ENCODE data around the gene OR4N5. TPM values are rescaled to one million over a fixed set of nuclear protein-coding genes. Genes with fewer than 3 reads are reported as not detected.

OR4N5 gene
- total RNA-seq, 1 experiment from 2014 or later, result not detected

DNA sequence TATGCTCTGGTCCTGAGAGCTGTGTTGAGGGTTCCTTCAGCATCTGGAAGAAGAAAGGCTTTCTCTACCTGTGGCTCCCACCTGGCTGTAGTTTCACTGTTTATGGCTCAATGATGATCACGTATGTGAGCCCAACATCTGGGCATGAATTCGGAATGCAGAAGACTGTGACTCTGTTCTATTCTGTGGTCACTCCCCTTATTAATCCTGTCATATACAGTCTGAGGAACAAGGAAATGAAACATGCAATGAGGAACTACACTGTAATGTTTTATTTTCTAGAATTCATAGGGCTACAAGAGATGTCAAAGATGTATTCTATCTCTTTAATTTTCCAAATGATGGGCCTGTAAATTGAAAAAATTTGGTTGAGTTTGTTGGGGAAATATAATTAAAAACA, 41.3 kb downstream of the OR4N5 start:
- H3K36me3 Mint-ChIP-seq (ENCODE audit: insufficient read depth, unreplicated experiment), result no peaks in the 10 kb centered on the region
- ChIA-PET POLR2A (no interaction called here), CTCF (no interaction called here)
- no peak for TF ChIP-seq CTCF (IDR thresholded peaks at IDR 0.05; ENCODE audit: insufficient read depth in 1 of 2, low read depth in 1 of 2, low read length in 1 of 2, severe bottlenecking in 1 of 2, unreplicated experiment in 1 of 2)
- Histone ChIP-seq H3K27me3 (replicated peaks; ENCODE audit: control insufficient read depth, insufficient read depth, low read length) (no peaks in the 10 kb centered on the region), H3K4me3 (ENCODE audit: low read depth, low read length) (no peak overlapping the region), H3K4me1 (peaks cover 10% of the 10 kb centered on the region), H3K9me3 (no peaks in the 10 kb centered on the region), H3K36me3 (ENCODE audit: control insufficient read depth, insufficient read depth, low read length) (no peaks in the 10 kb centered on the region)
- H3K4me1 Mint-ChIP-seq (ENCODE audit: low read depth, unreplicated experiment), result no peaks in the 10 kb centered on the region
- H3K27ac Mint-ChIP-seq (ENCODE audit: unreplicated experiment), result no peak overlapping the region
- H3K9me3 Mint-ChIP-seq (ENCODE audit: unreplicated experiment), result no peaks in the 10 kb centered on the region
- intact Hi-C loops (cut with micrococcal nuclease; ENCODE audit: unreplicated experiment), result no loop called here
- DNase-seq, result no peak
- H3K4me3 Mint-ChIP-seq (ENCODE audit: unreplicated experiment), result no peak overlapping the region
- no peaks in the 10 kb centered on the region for H3K27me3 Mint-ChIP-seq (ENCODE audit: insufficient read depth, unreplicated experiment)
- BruUV-seq (replicated peaks), result no TSS peak

DNA sequence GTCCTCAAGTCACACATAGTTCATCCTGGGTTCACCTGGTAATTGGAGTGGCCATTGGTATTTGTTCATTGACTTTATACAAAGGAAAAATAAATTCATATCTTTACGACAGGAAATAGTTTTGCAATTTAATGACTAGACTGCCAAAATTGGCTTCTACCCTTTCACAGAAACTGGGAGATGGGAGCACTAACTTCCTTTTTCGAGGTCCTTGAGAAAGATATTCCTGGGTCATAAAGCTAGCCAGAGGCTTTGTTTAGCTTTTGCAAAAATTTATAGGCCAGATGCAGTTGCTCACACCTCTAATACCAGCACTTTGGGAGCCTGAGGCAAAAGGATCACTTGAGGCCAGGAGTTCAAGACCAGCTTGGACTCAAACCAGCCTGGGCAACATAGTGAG, 41.9 kb downstream of the OR4N5 start:
- no peak for TF ChIP-seq CTCF (IDR thresholded peaks at IDR 0.05; ENCODE audit: insufficient read depth in 1 of 2, low read depth in 1 of 2, low read length in 1 of 2, severe bottlenecking in 1 of 2, unreplicated experiment in 1 of 2)
- Mint-ChIP-seq H3K27me3 (ENCODE audit: insufficient read depth, unreplicated experiment) (no peaks in the 10 kb centered on the region), H3K4me1 (ENCODE audit: low read depth, unreplicated experiment) (no peaks in the 10 kb centered on the region), H3K27ac (ENCODE audit: unreplicated experiment) (no peak overlapping the region), H3K4me3 (ENCODE audit: unreplicated experiment) (no peak overlapping the region), H3K9me3 (ENCODE audit: unreplicated experiment) (no peaks in the 10 kb centered on the region), H3K36me3 (ENCODE audit: insufficient read depth, unreplicated experiment) (no peaks in the 10 kb centered on the region)
- no peak for DNase-seq
- POLR2A ChIA-PET, result no interaction called here
- CTCF ChIA-PET, result no interaction called here
- Histone ChIP-seq H3K27me3 (replicated peaks; ENCODE audit: control insufficient read depth, insufficient read depth, low read length) (no peaks in the 10 kb centered on the region), H3K4me3 (ENCODE audit: low read depth, low read length) (no peak overlapping the region), H3K4me1 (peaks cover 10% of the 10 kb centered on the region), H3K9me3 (no peaks in the 10 kb centered on the region), H3K36me3 (ENCODE audit: control insufficient read depth, insufficient read depth, low read length) (no peaks in the 10 kb centered on the region)
- BruUV-seq (replicated peaks), result no TSS peak
- intact Hi-C loops (cut with micrococcal nuclease; ENCODE audit: unreplicated experiment), result no loop called here

DNA sequence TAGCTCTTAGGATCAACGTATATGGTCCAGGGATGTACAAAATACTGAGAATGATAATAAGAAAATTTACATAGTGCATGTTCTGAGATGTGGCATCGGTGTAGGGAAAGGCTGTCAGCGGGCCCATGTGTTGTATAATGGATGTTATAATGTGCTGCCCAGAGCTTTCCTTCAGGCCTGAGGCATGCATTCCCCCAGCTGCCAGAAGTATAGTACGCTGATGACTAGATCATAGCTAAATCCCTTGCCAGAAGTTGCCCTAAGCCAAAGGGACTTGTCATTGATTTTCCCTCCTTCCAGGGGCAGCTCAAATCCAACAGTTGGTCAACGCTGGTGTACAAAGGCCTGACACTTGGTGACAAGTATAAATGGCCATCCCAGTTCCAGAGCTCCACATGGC, 45.6 kb downstream of the OR4N5 start:
- ChIA-PET POLR2A (no interaction called here), CTCF (no interaction called here)
- Histone ChIP-seq H3K4me3 (ENCODE audit: low read depth, low read length) (no peak overlapping the region), H3K36me3 (ENCODE audit: control insufficient read depth, insufficient read depth, low read length) (no peaks in the 10 kb centered on the region), H3K27me3 (replicated peaks; ENCODE audit: control insufficient read depth, insufficient read depth, low read length) (no peaks in the 10 kb centered on the region), H3K9me3 (no peaks in the 10 kb centered on the region), H3K4me1 (no peaks in the 10 kb centered on the region)
- H3K9me3 Mint-ChIP-seq (ENCODE audit: unreplicated experiment), result no peaks in the 10 kb centered on the region
- H3K4me1 Mint-ChIP-seq (ENCODE audit: low read depth, unreplicated experiment), result no peaks in the 10 kb centered on the region
- H3K27ac Mint-ChIP-seq (ENCODE audit: unreplicated experiment), result no peak overlapping the region
- peaks cover 3% of the 10 kb centered on the region for H3K27me3 Mint-ChIP-seq (ENCODE audit: insufficient read depth, unreplicated experiment)
- H3K4me3 Mint-ChIP-seq (ENCODE audit: unreplicated experiment), result no peak overlapping the region
- no peaks in the 10 kb centered on the region for H3K36me3 Mint-ChIP-seq (ENCODE audit: insufficient read depth, unreplicated experiment)
- TF ChIP-seq CTCF (IDR thresholded peaks at IDR 0.05; ENCODE audit: insufficient read depth in 1 of 2, low read depth in 1 of 2, low read length in 1 of 2, severe bottlenecking in 1 of 2, unreplicated experiment in 1 of 2), result no peak
- no peak for DNase-seq
- intact Hi-C loops (cut with micrococcal nuclease; ENCODE audit: unreplicated experiment), result no loop called here
- BruUV-seq (replicated peaks), result no TSS peak

All from Caco-2 (cell line).